IPS-18c (cell line): ENCODE data around the gene MCF2L2.

Source experiments
- H3K4me3 ChIP-seq: 2 replicates; pipeline ENCODE4 v1.7.0; 2013; ENCODE audit warnings: low read depth, mild to moderate bottlenecking, low read length, moderate library complexity; ENCODE audit not compliant: insufficient read depth
- H3K9me3 ChIP-seq: one replicate; pipeline ENCODE4 v1.6.1; 2013; ENCODE audit warnings: mild to moderate bottlenecking, low read length, moderate library complexity; ENCODE audit not compliant: control insufficient read depth, insufficient read depth

MCF2L2 gene

DNA sequence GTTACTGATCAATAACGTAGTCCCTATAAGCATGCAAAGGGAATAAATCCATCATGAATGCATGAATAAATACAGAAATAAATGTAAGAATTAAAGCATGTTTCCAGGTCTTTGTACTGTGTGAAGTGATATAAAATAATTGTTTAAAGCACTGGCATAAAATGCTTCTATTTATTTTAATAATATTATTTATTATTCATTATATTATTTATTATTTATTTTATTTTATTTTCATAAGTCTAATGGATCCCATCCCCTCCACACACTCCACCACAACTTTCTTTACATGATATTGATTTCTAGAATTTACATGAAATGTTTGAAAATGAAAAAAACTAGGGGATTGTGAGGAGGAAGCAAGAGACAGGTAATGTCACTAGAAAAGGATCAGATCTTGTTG, 73.5 kb downstream of the MCF2L2 start:
- no peaks in the 10 kb centered on the region for H3K9me3 ChIP-seq
- no peak overlapping the region for H3K4me3 ChIP-seq

- Histone ChIP-seq H3K9me3 (no peaks in the 10 kb centered on the region), H3K4me3 (no peak overlapping the region)
Measured at GRCh38 chr3:183354325-183354831, 74.0 kb downstream of the MCF2L2 start.

DNA sequence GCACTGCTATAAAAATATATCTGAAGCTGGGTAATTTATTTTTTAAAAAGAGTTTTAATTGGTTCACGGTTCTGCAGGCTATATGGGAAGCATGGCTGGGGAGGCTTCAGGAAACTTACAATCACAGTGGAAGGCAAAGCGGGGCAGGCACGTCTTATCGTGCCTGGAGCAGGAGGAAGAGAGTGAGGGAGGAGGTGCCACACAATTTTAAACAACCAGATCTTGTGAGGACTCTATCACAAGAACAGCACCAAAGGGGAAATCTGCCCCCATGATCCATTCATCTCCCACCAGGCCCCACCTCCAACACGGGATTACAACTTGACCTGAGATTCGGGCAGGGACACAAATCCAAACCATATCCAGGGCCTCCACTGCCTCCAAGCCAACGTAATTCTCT, 75.0 kb downstream of the MCF2L2 start:
- no peak overlapping the region for H3K4me3 ChIP-seq
- no peaks in the 10 kb centered on the region for H3K9me3 ChIP-seq

- Histone ChIP-seq H3K4me3 (no peak overlapping the region), H3K9me3 (no peaks in the 10 kb centered on the region)
Measured at GRCh38 chr3:183350164-183350563, 78.3 kb downstream of the MCF2L2 start.

DNA sequence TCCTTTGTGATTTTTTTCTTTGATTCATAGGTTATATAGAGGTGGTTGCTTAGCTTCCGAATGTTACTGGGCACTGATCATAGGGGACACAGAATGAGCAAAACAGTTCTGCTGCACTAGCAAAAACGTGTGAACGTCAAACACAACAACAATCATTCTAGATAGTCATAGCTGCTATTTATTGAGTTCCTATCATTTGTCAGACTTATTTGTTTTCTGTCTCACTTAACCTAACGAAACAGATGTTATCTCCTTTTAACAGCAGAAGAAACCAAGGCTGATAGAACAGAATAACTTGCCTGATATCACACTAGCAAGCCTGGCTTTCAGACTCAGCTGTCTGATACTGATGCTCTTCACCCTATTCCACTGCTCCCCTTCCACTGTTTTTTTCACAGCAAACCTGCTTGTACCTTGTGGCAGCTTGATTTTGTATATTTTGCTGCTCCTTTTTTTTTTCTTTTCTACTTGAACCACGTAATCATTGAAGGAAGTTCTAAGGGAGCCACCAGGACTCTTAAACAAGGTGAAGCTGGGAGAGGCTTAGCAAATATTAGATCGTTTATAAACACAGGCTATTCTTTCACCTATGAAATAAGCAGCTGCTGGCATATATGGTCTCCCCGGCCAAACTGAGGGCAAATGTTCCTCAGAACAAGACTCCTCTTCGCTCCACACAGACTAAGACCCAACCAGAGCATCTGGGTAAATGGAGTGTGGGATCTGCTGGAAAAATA, 78.8 kb downstream of the MCF2L2 start:
- H3K9me3 ChIP-seq = no peaks in the 10 kb centered on the region
- H3K4me3 ChIP-seq = no peak overlapping the region

DNA sequence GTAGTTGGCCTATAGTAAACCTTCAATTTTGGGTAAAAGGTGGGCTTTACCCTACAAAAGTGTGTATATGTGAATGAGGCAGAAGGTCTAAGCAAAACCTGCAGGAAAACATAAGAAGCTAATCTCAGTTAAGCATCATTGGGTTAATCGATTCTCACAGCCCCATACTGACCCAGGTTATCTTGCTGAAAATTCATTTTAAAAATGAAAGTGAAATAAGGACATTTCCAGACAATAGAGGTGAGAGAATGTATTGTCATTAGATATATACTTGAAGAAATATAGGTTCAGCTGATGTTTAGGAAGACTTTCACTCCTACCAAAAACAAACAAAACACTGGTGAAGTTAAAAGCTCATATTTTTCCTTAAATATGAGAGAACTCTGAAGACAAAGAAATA, 85.6 kb downstream of the MCF2L2 start:
- Histone ChIP-seq H3K9me3 (no peaks in the 10 kb centered on the region), H3K4me3 (no peak overlapping the region)

DNA sequence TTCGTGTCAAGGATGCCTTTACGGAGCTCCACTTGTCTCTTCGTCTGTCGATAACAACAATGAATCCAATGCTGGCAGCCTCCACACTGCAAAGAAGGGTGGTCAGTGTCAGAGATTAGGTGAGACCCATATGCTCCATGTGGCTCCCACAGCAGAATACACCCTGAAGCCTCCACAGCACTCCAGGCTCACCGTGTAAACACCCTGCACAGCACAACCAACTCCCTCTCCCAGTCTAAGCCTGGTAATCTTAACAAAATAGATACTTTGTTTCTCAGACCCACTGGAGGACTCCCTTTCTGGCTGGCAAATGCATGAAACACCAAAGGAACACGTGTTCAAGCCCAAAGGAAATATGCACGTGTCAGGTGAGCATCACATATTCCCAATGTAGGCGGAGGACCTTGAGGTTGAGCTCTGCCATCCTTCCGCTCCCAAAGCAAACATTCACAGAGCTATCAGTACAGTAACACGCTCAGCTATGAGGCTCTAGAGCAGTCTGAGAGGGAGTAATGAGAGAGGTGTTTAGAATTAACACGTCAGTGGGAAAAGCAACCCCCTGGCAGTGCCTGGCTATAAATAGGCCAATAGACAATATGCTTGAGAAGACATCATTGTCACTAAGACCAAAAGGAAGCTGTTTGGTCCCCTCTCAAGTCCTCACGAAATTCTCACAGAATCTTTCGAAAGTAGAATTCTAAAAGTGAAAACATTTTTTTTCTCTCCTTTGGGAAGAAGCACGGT, 86.7 kb downstream of the MCF2L2 start:
- H3K9me3 ChIP-seq = no peaks in the 10 kb centered on the region
- no peak overlapping the region for H3K4me3 ChIP-seq

- Histone ChIP-seq H3K4me3 (no peak overlapping the region), H3K9me3 (no peaks in the 10 kb centered on the region)
Measured at GRCh38 chr3:183340222-183340621, 88.2 kb downstream of the MCF2L2 start.

- Histone ChIP-seq H3K9me3 (no peaks in the 10 kb centered on the region), H3K4me3 (no peak overlapping the region)
Measured at GRCh38 chr3:183339461-183340086, 88.8 kb downstream of the MCF2L2 start.

- Histone ChIP-seq H3K9me3 (no peaks in the 10 kb centered on the region), H3K4me3 (no peak overlapping the region)
Measured at GRCh38 chr3:183338520-183338919, 89.9 kb downstream of the MCF2L2 start.

DNA sequence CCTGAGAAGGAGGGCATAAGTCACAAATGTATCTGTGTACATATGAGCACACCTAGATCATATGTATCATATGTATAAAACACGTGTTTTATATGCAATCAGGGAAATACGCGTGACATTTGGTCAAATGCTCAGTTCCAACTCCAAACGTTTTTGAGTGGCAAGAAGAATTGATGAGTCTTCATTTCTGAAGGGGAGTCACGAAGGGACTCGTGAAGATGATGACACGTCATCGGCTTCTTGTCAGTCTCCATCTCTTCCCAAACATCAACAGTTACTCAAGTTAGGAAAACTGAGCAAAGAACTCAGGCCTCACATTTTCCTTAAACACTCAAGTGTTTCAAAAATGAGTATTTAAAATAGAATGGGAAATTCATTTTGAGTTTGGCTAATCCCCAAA, 95.9 kb downstream of the MCF2L2 start:
- Histone ChIP-seq H3K9me3 (peaks cover 2% of the 10 kb centered on the region), H3K4me3 (no peak overlapping the region)

GRCh38 chr3:183331498-183331897, 96.9 kb downstream of the MCF2L2 start:
- Histone ChIP-seq H3K9me3 (peaks cover 2% of the 10 kb centered on the region), H3K4me3 (no peak overlapping the region)

DNA sequence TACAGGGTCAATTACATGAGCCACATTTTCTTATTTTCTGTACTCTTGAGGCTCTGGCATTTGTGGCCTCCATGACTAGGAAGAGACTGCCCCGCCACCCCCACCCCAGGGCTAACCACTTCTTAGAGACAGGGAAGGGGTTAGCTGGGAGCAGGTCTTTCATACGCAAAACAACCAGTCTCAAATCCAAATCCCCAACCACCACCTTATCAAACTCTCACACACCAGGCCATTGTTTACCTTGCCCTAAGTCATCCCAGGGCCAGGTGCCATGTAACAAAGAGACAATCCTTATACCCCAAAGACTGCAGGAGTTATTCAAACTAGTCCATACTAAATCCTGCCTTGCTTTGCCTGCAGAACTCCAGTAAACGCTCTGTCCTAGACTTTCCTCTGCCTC, 97.5 kb downstream of the MCF2L2 start:
- H3K4me3 ChIP-seq = no peak overlapping the region
- H3K9me3 ChIP-seq = peaks cover 2% of the 10 kb centered on the region

DNA sequence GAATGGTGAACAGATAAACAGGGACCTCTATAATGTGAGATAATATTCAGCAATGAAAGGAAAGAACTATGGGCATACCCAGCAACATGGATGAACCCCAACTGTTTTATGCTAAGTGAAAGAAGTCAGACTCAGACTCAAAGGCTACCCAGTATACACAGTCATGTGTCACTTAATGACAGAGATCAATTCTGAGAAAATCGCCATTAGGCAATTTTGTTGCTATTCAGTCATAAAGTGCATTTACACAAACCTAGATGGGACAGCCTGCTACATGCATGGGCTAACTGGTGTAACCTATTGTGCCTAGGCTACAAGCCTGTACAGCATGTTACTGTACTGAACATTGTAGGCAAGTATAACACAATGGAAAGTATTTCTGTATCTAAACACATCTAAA, 98.9 kb downstream of the MCF2L2 start:
- Histone ChIP-seq H3K9me3 (peaks cover 2% of the 10 kb centered on the region), H3K4me3 (no peak overlapping the region)

- Histone ChIP-seq H3K4me3 (no peak overlapping the region), H3K9me3 (peaks cover 4% of the 10 kb centered on the region)
Measured at GRCh38 chr3:183328823-183329222, 99.6 kb downstream of the MCF2L2 start.

DNA sequence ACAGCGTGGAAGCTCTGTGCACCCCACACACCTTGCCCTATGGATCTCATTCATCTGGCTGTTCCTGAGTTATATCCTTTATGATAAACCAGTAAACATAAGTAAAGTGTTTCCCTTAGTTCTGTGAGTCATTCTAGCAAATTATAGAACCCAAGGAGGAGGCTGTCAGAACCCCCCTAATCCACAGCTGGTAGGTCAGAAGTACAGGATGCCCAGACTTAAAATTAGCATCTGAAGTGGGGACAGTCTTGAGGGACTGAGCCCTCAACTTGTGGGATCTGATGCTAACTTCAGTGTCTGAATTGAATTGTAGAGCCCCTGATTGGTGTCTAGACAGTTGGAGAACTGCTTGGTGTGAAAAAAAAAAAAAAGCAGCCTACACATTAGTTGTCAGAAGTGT, 100.3 kb downstream of the MCF2L2 start:
- peaks cover 4% of the 10 kb centered on the region for H3K9me3 ChIP-seq
- no peak overlapping the region for H3K4me3 ChIP-seq

DNA sequence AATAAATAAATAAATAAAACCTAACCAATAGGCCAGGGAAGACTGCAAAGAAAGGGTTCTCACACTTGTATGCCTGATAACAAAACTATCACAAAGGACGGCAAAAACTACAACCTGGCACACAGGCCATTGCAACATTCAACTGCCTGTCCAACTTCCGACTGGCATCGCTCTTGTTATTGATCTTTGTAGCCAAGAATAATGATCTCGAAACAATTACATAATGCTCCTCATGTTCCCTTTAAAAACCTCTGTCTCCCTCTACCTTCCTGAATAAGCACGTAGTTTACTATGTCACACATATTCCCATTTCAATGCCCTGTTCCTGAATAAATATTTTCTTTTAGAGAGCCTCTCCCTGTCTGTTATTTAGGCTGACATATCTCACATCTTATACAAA, 101.1 kb downstream of the MCF2L2 start:
- H3K4me3 ChIP-seq = no peak overlapping the region
- H3K9me3 ChIP-seq = peaks cover 2% of the 10 kb centered on the region

DNA sequence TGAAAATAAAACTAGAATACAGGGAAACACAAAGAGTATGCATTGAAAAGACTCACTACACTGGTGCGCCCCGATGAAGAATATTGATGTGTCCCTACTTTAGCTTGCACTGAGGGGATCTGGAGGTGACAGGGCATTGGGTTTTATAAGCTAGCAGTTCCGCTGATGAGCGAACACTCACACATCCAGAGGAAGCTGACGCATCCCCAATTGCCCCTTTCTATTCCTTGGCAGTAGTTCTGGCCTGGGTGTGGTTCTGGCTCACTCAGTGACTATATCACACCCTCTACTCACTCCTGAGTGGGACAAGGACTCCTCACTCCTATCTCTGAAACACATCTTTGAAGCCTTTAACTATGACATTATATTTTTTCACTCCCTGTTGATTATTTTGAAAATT, 104.3 kb downstream of the MCF2L2 start:
- H3K9me3 ChIP-seq = peaks cover 2% of the 10 kb centered on the region

More for the DNA sequence above, 104.3 kb downstream of the MCF2L2 start:
- no peak overlapping the region for H3K4me3 ChIP-seq
